IMR-90 (cell line): ENCODE results near the gene ZBTB45. TPM values are rescaled to one million over a fixed set of nuclear protein-coding genes. Genes with fewer than 3 reads are reported as not detected.

Source experiments
- ATAC-seq: fragments of 200-7000 bp; cut with Tn5 transposase; 2 replicates; pipeline ENCODE4 v1.9.1; 2020; ENCODE audit warnings: low read depth, mild to moderate bottlenecking, moderate library complexity
- BruUV-seq: library from RNA; stranded (reverse); fragments of 400-500 nt; replicated peaks from 2 replicates; lab custom pipeline; 2021; lab: Mats Ljungman, UMichigan
- CTCF ChIA-PET: fragments of 300-600 bp; formaldehyde crosslinking; extraction: SDS; loops from one replicate; lab custom pipeline; 2021; ENCODE audit warnings: antibody characterized with exemption; lab: Yijun Ruan, JAX
- POLR2A ChIA-PET: fragments of 300-600 bp; sonication (Branson Sonifier 250); formaldehyde crosslinking; loops from one replicate; lab custom pipeline; 2022; ENCODE audit warnings: antibody characterized with exemption; ENCODE audit not compliant: unreplicated experiment; lab: Charles Lee
- DNase-seq: peaks from one replicate; pipeline ENCODE4 v3.0.0; 2013
- H2AFZ ChIP-seq: replicated peaks from 2 replicates; pipeline ENCODE3; 2013; ENCODE audit warnings: low read length, mild to moderate bottlenecking; ENCODE audit not compliant: poor library complexity
- H2AK5ac ChIP-seq: 2 replicates; pipeline ENCODE4 v1.6.1; 2013; ENCODE audit warnings: low read depth, low read length, inconsistent platforms
- H2AK9ac ChIP-seq: replicated peaks from 2 replicates; pipeline ENCODE3; 2013; ENCODE audit warnings: mild to moderate bottlenecking, low read depth, low read length, moderate library complexity; ENCODE audit not compliant: poor library complexity
- H2BK120ac ChIP-seq: 2 replicates; pipeline ENCODE4 v1.6.1; 2013; ENCODE audit warnings: low read depth, low read length, inconsistent platforms
- H2BK15ac ChIP-seq: 3 replicates; pipeline ENCODE4 v1.6.1; 2013; ENCODE audit warnings: low read depth, low read length, inconsistent platforms
- H2BK20ac ChIP-seq: 2 replicates; pipeline ENCODE4 v1.6.1; 2013; ENCODE audit warnings: low read depth, mild to moderate bottlenecking, inconsistent platforms, low read length, moderate library complexity
- H2BK5ac ChIP-seq: 2 replicates; pipeline ENCODE4 v1.6.1; 2013; ENCODE audit warnings: mild to moderate bottlenecking, low read depth, low read length, inconsistent platforms; ENCODE audit not compliant: poor library complexity, severe bottlenecking
- H3K14ac ChIP-seq: replicated peaks from 2 replicates; pipeline ENCODE4 v1.6.1; 2013; ENCODE audit warnings: low read depth, low read length, inconsistent platforms
- H3K18ac ChIP-seq: 2 replicates; pipeline ENCODE4 v1.6.1; 2013; ENCODE audit warnings: low read depth, low read length, control low read depth
- H3K23ac ChIP-seq: 2 replicates; pipeline ENCODE4 v1.6.1; 2013; ENCODE audit warnings: low read depth, low read length, inconsistent platforms
- H3K27ac ChIP-seq: 2 replicates; pipeline ENCODE4 v1.5.1; 2013; ENCODE audit warnings: mild to moderate bottlenecking, control low read depth, low read length; ENCODE audit not compliant: insufficient read depth
- H3K27me3 ChIP-seq: 2 replicates; pipeline ENCODE4 v1.6.1; 2013; ENCODE audit warnings: low read length; ENCODE audit not compliant: control insufficient read depth, insufficient read depth
- H3K36me3 ChIP-seq: 2 replicates; pipeline ENCODE4 v1.6.1; 2013; ENCODE audit warnings: low read length, mixed read lengths; ENCODE audit not compliant: control insufficient read depth, insufficient read depth
- H3K4ac ChIP-seq: 2 replicates; pipeline ENCODE4 v1.6.1; 2013; ENCODE audit warnings: low read depth, low read length, inconsistent platforms
- H3K4me1 ChIP-seq: 2 replicates; pipeline ENCODE4 v1.6.1; 2013; ENCODE audit warnings: low read length, mixed read lengths; ENCODE audit not compliant: control insufficient read depth, insufficient read depth
- H3K4me2 ChIP-seq: 2 replicates; pipeline ENCODE4 v1.6.1; 2013; ENCODE audit warnings: low read depth, mild to moderate bottlenecking, control low read depth, low read length, moderate library complexity
- H3K4me3 ChIP-seq: 2 replicates; pipeline ENCODE4 v1.5.1; 2013; ENCODE audit warnings: low read depth, mild to moderate bottlenecking, control low read depth, low read length, moderate library complexity; ENCODE audit not compliant: insufficient read depth
- H3K56ac ChIP-seq: 2 replicates; pipeline ENCODE4 v1.6.1; 2013; ENCODE audit warnings: low read length, inconsistent platforms; ENCODE audit not compliant: insufficient read depth; ENCODE audit errors: extremely low read depth
- H3K79me1 ChIP-seq, 2 experiments: 2 replicates each; pipeline ENCODE4 v1.6.1; 2013; ENCODE audit warnings: low read length in 2 of 2, inconsistent platforms in 1 of 2, low read depth in 1 of 2
- H3K9ac ChIP-seq: 2 replicates; pipeline ENCODE4 v1.6.1; 2013; ENCODE audit warnings: low read depth, low read length, control low read depth
- H3K9me1 ChIP-seq: 2 replicates; pipeline ENCODE4 v1.6.1; 2013; ENCODE audit warnings: low read length, inconsistent platforms; ENCODE audit not compliant: insufficient read depth
- H3K9me3 ChIP-seq: 2 replicates; pipeline ENCODE4 v1.6.1; 2013; ENCODE audit warnings: low read length; ENCODE audit not compliant: control insufficient read depth, insufficient read depth
- H4K20me1 ChIP-seq: 2 replicates; pipeline ENCODE4 v1.6.1; 2013; ENCODE audit warnings: low read length, inconsistent platforms; ENCODE audit not compliant: insufficient read depth
- H4K5ac ChIP-seq: 2 replicates; pipeline ENCODE4 v1.6.1; 2013; ENCODE audit warnings: mild to moderate bottlenecking, low read depth, low read length, control low read depth
- H4K8ac ChIP-seq, 2 experiments: 2 replicates each; pipeline ENCODE4 v1.6.1; 2013; ENCODE audit warnings: low read depth in 2 of 2, low read length in 2 of 2, control low read depth in 1 of 2, inconsistent platforms in 1 of 2
- H4K91ac ChIP-seq: 2 replicates; pipeline ENCODE4 v1.6.1; 2013; ENCODE audit warnings: low read depth, low read length, inconsistent platforms; ENCODE audit not compliant: insufficient read depth
- CEBPB ChIP-seq: IDR thresholded peaks from 2 replicates; pipeline ENCODE4 v1.6.1; 2012; ENCODE audit warnings: low read depth, low read length, improper control_type of control experiment
- CHD1 ChIP-seq: IDR thresholded peaks from 2 replicates; pipeline ENCODE4 v1.6.1; 2012; ENCODE audit warnings: low read depth, low read length, improper control_type of control experiment
- CTCF ChIP-seq: conservative IDR thresholded peaks from 2 replicates; pipeline ENCODE4 v1.5.1; 2012; ENCODE audit warnings: mild to moderate bottlenecking, low read depth, low read length, improper control_type of control experiment
- RCOR1 ChIP-seq: IDR thresholded peaks from 2 replicates; pipeline ENCODE4 v1.6.1; 2012; ENCODE audit warnings: mild to moderate bottlenecking, low read length, improper control_type of control experiment; ENCODE audit not compliant: insufficient replicate concordance
- WGBS, 2 experiments: methylation state at CpG; one replicate each; pipeline versions ENCODE4 v1.1.5 to v1.1.7; 2013; ENCODE audit warnings: missing lambda C conversion rate in 2 of 2; ENCODE audit not compliant: insufficient read length in 1 of 2; ENCODE audit errors: extremely low coverage in 2 of 2; 5-methylcytosine and 5-hydroxymethylcytosine counted together
- dilution Hi-C: fragments of 300-500 bp; cut with HindIII; formaldehyde crosslinking; loops from one replicate; pipeline ENCODE4 v1.14.3; 2018; ENCODE audit warnings: low sequenced_read_pairs; ENCODE audit not compliant: unreplicated experiment
- in situ Hi-C: fragments of 300-500 bp; cut with MboI; formaldehyde crosslinking; loops from 3 replicates; pipeline ENCODE4 v1.14.3; 2019; ENCODE audit warnings: low sequenced_read_pairs, inconsistent platforms, mixed read lengths
- intact Hi-C: fragments of 100-400 bp; cut with micrococcal nuclease; formaldehyde crosslinking; loops from 2 replicates; pipeline ENCODE4 v1.10.0; 2022
- polyA plus RNA-seq, 3 experiments: library from polyadenylated mRNA; depleted of rRNA; stranded (reverse); fragments of >200 nt; gene quantifications; 2 replicates each; pipeline ENCODE4 v1.2.3, GENCODE V29; 2012; ENCODE audit warnings: low replicate concordance in 1 of 3
- total RNA-seq: library from RNA; depleted of rRNA; stranded (reverse); fragments of >200 nt; gene quantifications from 2 replicates; pipeline ENCODE4 v1.2.3, GENCODE V29; 2012

ZBTB45 gene
- total and polyA plus RNA-seq, 2 of the 4 experiments (the other 2 are of a cell fraction) = 1.4 to 9.7 TPM

GRCh38 chr19:58550362-58551122, 30.9 kb upstream of the ZBTB45 start:
- Histone ChIP-seq H3K4me2 (no peak overlapping the region), H2BK5ac (no peak overlapping the region), H4K5ac (no peak overlapping the region), H3K36me3 (peaks cover 69% of the 10 kb centered on the region), H2AK5ac (no peak overlapping the region), H3K27me3 (no peaks in the 10 kb centered on the region), H2AFZ (no peak overlapping the region), H3K9ac (no peak overlapping the region), H2BK15ac (no peak overlapping the region), H2AK9ac (no peak overlapping the region), H3K27ac (no peak overlapping the region), H3K18ac (no peak overlapping the region), H2BK120ac (no peak overlapping the region), H4K91ac (no peak overlapping the region), H3K4me3 (no peak overlapping the region), H3K79me1 (peaks cover 27 to 90% of the 10 kb centered on the region in 2 experiments), H3K9me1 (peaks cover 28% of the 10 kb centered on the region), H3K14ac (no peak overlapping the region), H4K8ac (no peak overlapping the region), H3K4ac (no peak overlapping the region), H3K9me3 (no peaks in the 10 kb centered on the region), H3K23ac (no peak overlapping the region), H3K56ac (no peak overlapping the region), H3K4me1 (peaks cover 23% of the 10 kb centered on the region), H4K20me1 (peaks cover 63% of the 10 kb centered on the region), H2BK20ac (no peak overlapping the region)
- DNase-seq = no peak
- in situ Hi-C loops = no loop called here
- dilution Hi-C loops = no loop called here
- ChIA-PET CTCF (no interaction called here), POLR2A (no interaction called here)
- ATAC-seq = no peak
- WGBS, 2 experiments = 100% methylated on average over 3 of the region's 13 CpGs; no CpG with 5 or more reads in 1 of the 2 experiments
- TF ChIP-seq CTCF = no peak
- TF ChIP-seq RCOR1 = no peak
- TF ChIP-seq CHD1 = no peak
- no peak for TF ChIP-seq CEBPB
- no TSS peak for BruUV-seq
- intact Hi-C loops = no loop called here
